Neural cell (in vitro differentiated cells): ENCODE measurements around the gene DHX15. TPM values are rescaled to one million over a fixed set of nuclear protein-coding genes. Genes with fewer than 3 reads are reported as not detected.

Experiments
- H2AFZ ChIP-seq: fragments of 200-600, 300-800 bp; sonication (generic), shearing (Covaris generic); 2 replicates; pipeline ENCODE4 v1.6.0; 2014; ENCODE audit warnings: low read depth, mild to moderate bottlenecking, antibody characterized with exemption, low read length, moderate library complexity
- H3F3A ChIP-seq: fragments of 200-600 bp; shearing (Covaris generic); 2 replicates; pipeline ENCODE4 v1.6.1; 2016; ENCODE audit warnings: mild to moderate bottlenecking, moderate library complexity, mixed read lengths, antibody characterized with exemption, low read length; ENCODE audit not compliant: insufficient read depth, poor library complexity, severe bottlenecking
- H3K27ac ChIP-seq: fragments of 200-600, 300-800 bp; sonication (generic), shearing (Covaris generic); 2 replicates; pipeline ENCODE4 v1.5.1; 2014; ENCODE audit warnings: mild to moderate bottlenecking, low read length, moderate library complexity
- H3K27me3 ChIP-seq: fragments of 300-800, 200-600 bp; sonication (generic), shearing (Covaris generic); 2 replicates; pipeline ENCODE4 v1.6.0; 2014; ENCODE audit warnings: mild to moderate bottlenecking, low read depth, low read length, moderate library complexity; ENCODE audit not compliant: insufficient read depth
- H3K36me3 ChIP-seq: fragments of 300-800, 200-600 bp; sonication (generic), shearing (Covaris generic); 2 replicates; pipeline ENCODE4 v1.5.1; 2014; ENCODE audit warnings: mild to moderate bottlenecking, antibody characterized with exemption, low read length, moderate library complexity; ENCODE audit not compliant: insufficient read depth
- H3K4me2 ChIP-seq: fragments of 300-800, 200-600 bp; sonication (generic), shearing (Covaris generic); 2 replicates; pipeline ENCODE4 v1.6.0; 2014; ENCODE audit warnings: mild to moderate bottlenecking, low read length
- H3K4me3 ChIP-seq: fragments of 300-800, 200-600 bp; sonication (generic), shearing (Covaris generic); 2 replicates; pipeline ENCODE4 v1.5.1; 2014; ENCODE audit warnings: mild to moderate bottlenecking, low read length, moderate library complexity
- H3K79me2 ChIP-seq: fragments of 200-600 bp; shearing (Covaris generic); replicated peaks from 2 replicates; pipeline ENCODE4 v1.6.0; 2014; ENCODE audit warnings: mild to moderate bottlenecking, low read length, moderate library complexity; ENCODE audit not compliant: insufficient read depth
- H3K9ac ChIP-seq: fragments of 300-800, 200-600 bp; sonication (generic), shearing (Covaris generic); 2 replicates; pipeline ENCODE4 v1.6.1; 2016; ENCODE audit warnings: mild to moderate bottlenecking, low read length, mixed read lengths
- H3K9me2 ChIP-seq: fragments of 200-600 bp; shearing (Covaris generic); 2 replicates; pipeline ENCODE4 v1.6.1; 2016; ENCODE audit warnings: mild to moderate bottlenecking, low read length, mixed read lengths; ENCODE audit not compliant: insufficient read depth
- H3K9me3 ChIP-seq: fragments of 200-600, 300-800 bp; sonication (generic), shearing (Covaris generic); 2 replicates; pipeline ENCODE4 v1.6.1; 2016; ENCODE audit warnings: mild to moderate bottlenecking, mixed run types, low read length, moderate library complexity, mixed read lengths
- H4K20me1 ChIP-seq: fragments of 200-600 bp; shearing (Covaris generic); 2 replicates; pipeline ENCODE4 v1.6.1; 2016; ENCODE audit warnings: mild to moderate bottlenecking, mixed run types; ENCODE audit not compliant: insufficient read depth
- EP300 ChIP-seq: fragments of 450-650 bp; conservative IDR thresholded peaks from 2 replicates; pipeline ENCODE4 v1.6.1; 2014; ENCODE audit warnings: antibody characterized with exemption, mild to moderate bottlenecking, moderate library complexity; ENCODE audit not compliant: poor library complexity, severe bottlenecking
- EZH2 ChIP-seq: fragments of 200-600, 300-800 bp; shearing (Covaris generic), sonication (generic); IDR thresholded peaks from 2 replicates; pipeline ENCODE4 v1.6.1; 2014; ENCODE audit warnings: antibody characterized with exemption, low read length, borderline replicate concordance, mild to moderate bottlenecking; ENCODE audit not compliant: insufficient read depth, poor library complexity, severe bottlenecking
- MXI1 ChIP-seq: fragments of 450-650 bp; conservative IDR thresholded peaks from 2 replicates; pipeline ENCODE4 v1.6.1; 2014; ENCODE audit warnings: antibody characterized with exemption, mild to moderate bottlenecking; ENCODE audit not compliant: poor library complexity, severe bottlenecking
- POLR2AphosphoS5 ChIP-seq: IDR thresholded peaks from 2 replicates; pipeline ENCODE4 v1.6.1; 2012
- RAD21 ChIP-seq: fragments of 450-650 bp; conservative IDR thresholded peaks from 2 replicates; pipeline ENCODE4 v1.6.1; 2014; ENCODE audit warnings: antibody characterized with exemption, mild to moderate bottlenecking, moderate library complexity
- SMC3 ChIP-seq: fragments of 450-650 bp; conservative IDR thresholded peaks from 2 replicates; pipeline ENCODE4 v1.6.1; 2014; ENCODE audit warnings: antibody characterized with exemption, mild to moderate bottlenecking, moderate library complexity; ENCODE audit not compliant: poor library complexity
- TAF1 ChIP-seq: IDR thresholded peaks from 2 replicates; pipeline ENCODE4 v1.6.1; 2012; ENCODE audit warnings: low read depth
- polyA plus RNA-seq: library from polyadenylated mRNA; depleted of rRNA; stranded (reverse); fragments of >200 nt; gene quantifications from 2 replicates; pipeline ENCODE4 v1.2.3, GENCODE V29; 2014
- TF ChIP-seq, protein P1 (sequence below): fragments of 450-650 bp; IDR thresholded peaks from 2 replicates; pipeline ENCODE4 v1.5.1; 2014; ENCODE audit warnings: antibody characterized with exemption, mild to moderate bottlenecking, moderate library complexity; ENCODE audit not compliant: poor library complexity, severe bottlenecking
- TF ChIP-seq, protein P2 (sequence below): IDR thresholded peaks from 2 replicates; pipeline ENCODE4 v1.6.1; 2012; ENCODE audit warnings: borderline replicate concordance

DHX15 gene
- polyA plus RNA-seq, 1 donor from 2014 or later, result 368 TPM

DNA sequence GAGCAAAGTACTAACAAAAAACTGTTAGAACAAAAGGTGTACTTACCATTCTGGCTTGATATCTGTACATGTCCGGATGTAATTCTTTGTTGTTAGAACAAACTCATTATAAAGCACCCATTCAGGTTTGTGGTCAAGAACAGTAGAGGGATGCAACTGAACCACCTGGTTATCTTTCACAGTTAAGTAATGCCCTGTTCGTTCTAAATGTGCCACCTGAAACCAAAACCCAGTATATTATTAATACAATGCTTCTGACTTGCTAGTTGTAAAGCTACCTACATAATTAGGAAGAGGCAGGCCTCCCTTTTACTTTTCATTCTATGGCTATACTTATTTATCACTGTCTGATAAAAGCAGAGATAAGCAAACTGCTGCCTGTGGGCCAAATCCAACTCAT lies 54.8 kb downstream of the DHX15 start:
- Histone ChIP-seq H3F3A (no peaks in the 10 kb centered on the region), H3K79me2 (no peaks in the 10 kb centered on the region), H3K4me3 (no peak overlapping the region), H3K9me2 (no peaks in the 10 kb centered on the region), H2AFZ (no peak overlapping the region), H3K9ac (no peak overlapping the region), H4K20me1 (no peaks in the 10 kb centered on the region), H3K9me3 (no peaks in the 10 kb centered on the region), H3K36me3 (peaks cover 12% of the 10 kb centered on the region), H3K27me3 (no peaks in the 10 kb centered on the region), H3K27ac (no peak overlapping the region), H3K4me2 (no peak overlapping the region)
- TF ChIP-seq EP300, result no peak

DNA sequence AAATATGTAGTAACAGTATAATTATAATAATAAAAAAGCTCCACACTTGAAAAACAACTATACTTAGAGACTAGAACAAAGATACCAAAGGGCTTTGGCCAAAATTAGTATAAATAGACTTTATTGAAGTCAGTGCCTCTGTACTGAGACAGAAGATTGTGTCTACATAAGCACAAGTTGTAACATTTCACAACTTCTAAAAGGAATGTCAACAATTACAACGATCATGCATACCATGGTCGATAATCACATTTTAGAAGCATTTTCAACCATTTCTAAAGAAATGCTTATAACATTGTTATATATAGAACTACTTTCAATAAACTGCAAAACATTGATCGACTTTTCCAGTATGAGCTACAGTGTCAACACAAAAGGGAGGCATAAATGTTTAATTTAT lies 57.0 kb downstream of the DHX15 start:
- no peak overlapping the region for H3K27ac ChIP-seq

DNA sequence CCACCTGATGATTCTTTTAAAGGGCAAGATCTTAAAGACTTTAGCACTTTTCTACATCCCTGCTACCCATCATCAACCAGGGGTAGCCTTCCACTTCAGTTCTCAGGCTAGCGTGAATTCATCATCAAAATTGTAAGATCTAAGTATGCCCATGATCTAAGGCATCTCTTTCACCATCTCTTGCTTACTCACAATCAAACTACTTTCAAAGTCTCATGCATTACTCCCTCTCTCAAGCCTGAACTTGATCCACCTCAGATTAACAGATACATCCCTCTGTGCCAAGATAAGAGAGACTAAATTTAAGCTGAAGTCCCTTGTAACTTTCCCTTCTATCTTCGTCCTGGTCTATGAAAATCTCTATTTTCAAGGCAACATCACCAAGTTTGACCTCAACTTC lies 62.8 kb downstream of the DHX15 start:
- Histone ChIP-seq H3K27ac (no peak overlapping the region), H3K79me2 (peaks cover 6% of the 10 kb centered on the region)
- TF ChIP-seq EP300 (no peak), SMC3 (no peak), TAF1 (no peak), RAD21 (no peak)
- TF ChIP-seq, protein P1, sequence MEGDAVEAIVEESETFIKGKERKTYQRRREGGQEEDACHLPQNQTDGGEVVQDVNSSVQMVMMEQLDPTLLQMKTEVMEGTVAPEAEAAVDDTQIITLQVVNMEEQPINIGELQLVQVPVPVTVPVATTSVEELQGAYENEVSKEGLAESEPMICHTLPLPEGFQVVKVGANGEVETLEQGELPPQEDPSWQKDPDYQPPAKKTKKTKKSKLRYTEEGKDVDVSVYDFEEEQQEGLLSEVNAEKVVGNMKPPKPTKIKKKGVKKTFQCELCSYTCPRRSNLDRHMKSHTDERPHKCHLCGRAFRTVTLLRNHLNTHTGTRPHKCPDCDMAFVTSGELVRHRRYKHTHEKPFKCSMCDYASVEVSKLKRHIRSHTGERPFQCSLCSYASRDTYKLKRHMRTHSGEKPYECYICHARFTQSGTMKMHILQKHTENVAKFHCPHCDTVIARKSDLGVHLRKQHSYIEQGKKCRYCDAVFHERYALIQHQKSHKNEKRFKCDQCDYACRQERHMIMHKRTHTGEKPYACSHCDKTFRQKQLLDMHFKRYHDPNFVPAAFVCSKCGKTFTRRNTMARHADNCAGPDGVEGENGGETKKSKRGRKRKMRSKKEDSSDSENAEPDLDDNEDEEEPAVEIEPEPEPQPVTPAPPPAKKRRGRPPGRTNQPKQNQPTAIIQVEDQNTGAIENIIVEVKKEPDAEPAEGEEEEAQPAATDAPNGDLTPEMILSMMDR, result no peak
- TF ChIP-seq, protein P2, sequence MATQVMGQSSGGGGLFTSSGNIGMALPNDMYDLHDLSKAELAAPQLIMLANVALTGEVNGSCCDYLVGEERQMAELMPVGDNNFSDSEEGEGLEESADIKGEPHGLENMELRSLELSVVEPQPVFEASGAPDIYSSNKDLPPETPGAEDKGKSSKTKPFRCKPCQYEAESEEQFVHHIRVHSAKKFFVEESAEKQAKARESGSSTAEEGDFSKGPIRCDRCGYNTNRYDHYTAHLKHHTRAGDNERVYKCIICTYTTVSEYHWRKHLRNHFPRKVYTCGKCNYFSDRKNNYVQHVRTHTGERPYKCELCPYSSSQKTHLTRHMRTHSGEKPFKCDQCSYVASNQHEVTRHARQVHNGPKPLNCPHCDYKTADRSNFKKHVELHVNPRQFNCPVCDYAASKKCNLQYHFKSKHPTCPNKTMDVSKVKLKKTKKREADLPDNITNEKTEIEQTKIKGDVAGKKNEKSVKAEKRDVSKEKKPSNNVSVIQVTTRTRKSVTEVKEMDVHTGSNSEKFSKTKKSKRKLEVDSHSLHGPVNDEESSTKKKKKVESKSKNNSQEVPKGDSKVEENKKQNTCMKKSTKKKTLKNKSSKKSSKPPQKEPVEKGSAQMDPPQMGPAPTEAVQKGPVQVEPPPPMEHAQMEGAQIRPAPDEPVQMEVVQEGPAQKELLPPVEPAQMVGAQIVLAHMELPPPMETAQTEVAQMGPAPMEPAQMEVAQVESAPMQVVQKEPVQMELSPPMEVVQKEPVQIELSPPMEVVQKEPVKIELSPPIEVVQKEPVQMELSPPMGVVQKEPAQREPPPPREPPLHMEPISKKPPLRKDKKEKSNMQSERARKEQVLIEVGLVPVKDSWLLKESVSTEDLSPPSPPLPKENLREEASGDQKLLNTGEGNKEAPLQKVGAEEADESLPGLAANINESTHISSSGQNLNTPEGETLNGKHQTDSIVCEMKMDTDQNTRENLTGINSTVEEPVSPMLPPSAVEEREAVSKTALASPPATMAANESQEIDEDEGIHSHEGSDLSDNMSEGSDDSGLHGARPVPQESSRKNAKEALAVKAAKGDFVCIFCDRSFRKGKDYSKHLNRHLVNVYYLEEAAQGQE, result no peak

More for the DNA sequence above, 57.0 kb downstream of the DHX15 start:
- Histone ChIP-seq H3K9me2 (no peaks in the 10 kb centered on the region), H2AFZ (no peak overlapping the region), H3K36me3 (peaks cover 14% of the 10 kb centered on the region), H3K4me3 (no peak overlapping the region), H3K79me2 (peaks cover 5% of the 10 kb centered on the region), H3F3A (no peaks in the 10 kb centered on the region), H3K9ac (no peak overlapping the region), H3K9me3 (no peaks in the 10 kb centered on the region), H4K20me1 (no peaks in the 10 kb centered on the region), H3K4me2 (no peak overlapping the region), H3K27me3 (no peaks in the 10 kb centered on the region)
- TF ChIP-seq EZH2, result no peak
- no peak for TF ChIP-seq MXI1
- no peak for TF ChIP-seq POLR2AphosphoS5
- no peak for TF ChIP-seq RAD21
- no peak for TF ChIP-seq EP300
- no peak for TF ChIP-seq TAF1
- TF ChIP-seq, protein P1, result no peak
- no peak for TF ChIP-seq SMC3
- TF ChIP-seq, protein P2, result no peak

More for the DNA sequence above, 62.8 kb downstream of the DHX15 start:
- no peak overlapping the region for H2AFZ ChIP-seq
- no peak overlapping the region for H3K9ac ChIP-seq
- H3K27me3 ChIP-seq, result no peaks in the 10 kb centered on the region
- no peaks in the 10 kb centered on the region for H4K20me1 ChIP-seq
- no peaks in the 10 kb centered on the region for H3K9me2 ChIP-seq
- no peaks in the 10 kb centered on the region for H3K9me3 ChIP-seq
- no peak overlapping the region for H3K4me2 ChIP-seq
- no peaks in the 10 kb centered on the region for H3F3A ChIP-seq
- H3K36me3 ChIP-seq, result peaks cover 4% of the 10 kb centered on the region
- H3K4me3 ChIP-seq, result no peak overlapping the region
